WI38 (cell line): ENCODE results near the gene PPP5C.
"Not testable (repeated sequence)": the region's sequence is repeated elsewhere in the genome, so short reads cannot be mapped to it uniquely, and the experiment has no call there.

Experiments used
- H3K4me3 ChIP-seq: 2 replicates; pipeline ENCODE4 v1.5.1; 2011; ENCODE audit warnings: low read depth, mild to moderate bottlenecking, control low read depth, low read length
- TF ChIP-seq, protein P1 (sequence below): IDR thresholded peaks from 2 replicates; pipeline ENCODE4 v1.5.1; 2012; ENCODE audit warnings: low read depth, mild to moderate bottlenecking, control low read depth, low read length

Gene PPP5C

GRCh38 chr19:46373491-46374359, 26.8 kb downstream of the PPP5C start:
- TF ChIP-seq, protein P1, sequence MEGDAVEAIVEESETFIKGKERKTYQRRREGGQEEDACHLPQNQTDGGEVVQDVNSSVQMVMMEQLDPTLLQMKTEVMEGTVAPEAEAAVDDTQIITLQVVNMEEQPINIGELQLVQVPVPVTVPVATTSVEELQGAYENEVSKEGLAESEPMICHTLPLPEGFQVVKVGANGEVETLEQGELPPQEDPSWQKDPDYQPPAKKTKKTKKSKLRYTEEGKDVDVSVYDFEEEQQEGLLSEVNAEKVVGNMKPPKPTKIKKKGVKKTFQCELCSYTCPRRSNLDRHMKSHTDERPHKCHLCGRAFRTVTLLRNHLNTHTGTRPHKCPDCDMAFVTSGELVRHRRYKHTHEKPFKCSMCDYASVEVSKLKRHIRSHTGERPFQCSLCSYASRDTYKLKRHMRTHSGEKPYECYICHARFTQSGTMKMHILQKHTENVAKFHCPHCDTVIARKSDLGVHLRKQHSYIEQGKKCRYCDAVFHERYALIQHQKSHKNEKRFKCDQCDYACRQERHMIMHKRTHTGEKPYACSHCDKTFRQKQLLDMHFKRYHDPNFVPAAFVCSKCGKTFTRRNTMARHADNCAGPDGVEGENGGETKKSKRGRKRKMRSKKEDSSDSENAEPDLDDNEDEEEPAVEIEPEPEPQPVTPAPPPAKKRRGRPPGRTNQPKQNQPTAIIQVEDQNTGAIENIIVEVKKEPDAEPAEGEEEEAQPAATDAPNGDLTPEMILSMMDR = no peak
- H3K4me3 ChIP-seq = no peak overlapping the region

DNA sequence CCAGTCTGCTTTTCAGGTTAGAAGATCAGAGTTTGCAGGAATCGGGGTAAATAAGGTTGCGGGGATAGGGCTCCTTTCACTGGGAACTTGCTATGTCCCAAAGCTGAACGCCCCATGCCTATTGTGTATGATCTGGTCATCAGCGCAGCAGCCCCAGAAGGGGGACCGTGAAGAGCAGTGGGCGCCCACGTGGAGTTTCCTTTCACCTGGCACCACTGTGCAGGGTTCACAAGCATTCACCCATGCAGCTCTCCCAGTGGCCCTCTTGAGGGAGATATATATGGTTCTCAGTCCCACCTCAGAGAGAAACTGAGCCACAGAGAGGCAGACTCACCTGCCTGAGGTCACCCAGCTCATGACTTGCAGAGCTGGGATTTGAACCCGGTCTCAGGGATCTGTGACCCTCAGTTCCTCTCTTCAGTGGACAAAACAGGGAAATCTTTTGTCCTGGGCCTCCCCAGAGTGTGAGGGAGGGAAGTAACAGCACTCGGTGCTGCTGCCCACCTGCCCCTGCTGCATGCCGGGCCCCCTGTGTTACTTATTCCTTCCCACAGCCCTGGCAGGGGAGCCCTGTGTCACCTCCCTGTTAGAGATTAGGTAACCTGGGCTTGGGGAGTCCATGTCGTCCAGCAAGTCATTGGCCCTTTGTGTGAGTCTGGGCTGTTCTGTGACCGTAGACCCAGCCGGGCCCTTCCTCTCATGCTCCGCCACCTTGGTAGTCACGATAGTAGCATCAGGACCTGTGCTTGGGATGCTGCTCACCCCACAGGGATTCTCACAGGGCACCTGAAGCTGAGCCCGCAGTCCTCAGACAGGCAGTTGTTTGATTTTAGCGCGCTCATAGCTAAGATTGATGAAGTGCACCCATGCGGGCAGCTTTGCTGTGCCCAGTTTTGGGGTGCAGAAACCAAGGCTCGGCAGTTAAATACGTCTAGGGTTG, 27.9 kb downstream of the PPP5C start:
- TF ChIP-seq, protein P1 = no peak
- H3K4me3 ChIP-seq = no peak overlapping the region

DNA sequence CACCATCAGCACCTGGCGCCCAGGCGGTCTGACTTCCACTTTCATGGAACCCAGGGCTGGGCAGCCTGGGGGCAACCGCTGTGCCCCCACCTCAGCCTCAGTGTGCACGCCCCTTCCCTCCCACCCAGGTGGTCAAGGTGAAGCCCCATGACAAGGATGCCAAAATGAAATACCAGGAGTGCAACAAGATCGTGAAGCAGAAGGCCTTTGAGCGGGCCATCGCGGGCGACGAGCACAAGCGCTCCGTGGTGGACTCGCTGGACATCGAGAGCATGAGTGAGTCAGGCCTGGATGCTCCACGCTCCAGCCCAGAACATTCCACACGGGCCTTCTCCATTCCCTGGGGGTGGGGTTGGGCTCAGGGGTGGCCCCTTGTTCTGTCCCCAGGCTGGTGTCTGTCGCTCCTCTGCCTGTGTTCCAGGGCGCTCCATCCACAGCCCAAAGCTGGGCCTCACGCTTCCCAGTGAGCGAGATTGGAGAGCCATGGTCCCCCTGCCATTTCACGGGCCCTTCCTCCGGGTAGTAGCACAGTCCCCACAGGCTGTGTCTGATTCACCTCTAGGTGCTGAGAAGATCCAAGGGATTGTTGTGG, 28.7 kb downstream of the PPP5C start:
- not testable (repeated sequence) for H3K4me3 ChIP-seq

GRCh38 chr19:46376241-46377153, 29.6 kb downstream of the PPP5C start:
- TF ChIP-seq, protein P1 = no peak

GRCh38 chr19:46378268-46378667, 31.4 kb downstream of the PPP5C start:
- TF ChIP-seq, protein P1 = no peak
- no peak overlapping the region for H3K4me3 ChIP-seq

More at GRCh38 chr19:46376241-46377153, 29.6 kb downstream of the PPP5C start:
- H3K4me3 ChIP-seq = no peak overlapping the region

DNA sequence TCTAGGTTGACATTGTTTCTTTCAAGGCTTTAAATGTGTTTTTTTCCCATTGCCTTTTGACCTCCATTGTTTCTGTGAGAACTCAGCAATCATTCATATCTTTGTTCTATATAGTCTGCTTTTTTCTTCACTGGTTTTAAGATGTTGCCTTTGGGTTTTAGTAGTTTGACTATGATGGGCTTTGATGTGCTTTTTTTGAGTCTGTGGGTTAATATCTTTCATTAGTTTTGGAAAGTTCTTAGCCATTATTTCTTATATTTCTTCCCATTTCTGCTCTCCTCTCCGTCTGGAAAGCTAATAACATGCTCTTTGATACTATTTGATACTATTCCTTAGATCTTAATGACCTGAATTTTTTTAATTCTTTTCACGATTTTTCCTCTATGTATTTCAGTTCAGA, 33.8 kb downstream of the PPP5C start:
- TF ChIP-seq, protein P1 = no peak
- H3K4me3 ChIP-seq = no peak overlapping the region

DNA sequence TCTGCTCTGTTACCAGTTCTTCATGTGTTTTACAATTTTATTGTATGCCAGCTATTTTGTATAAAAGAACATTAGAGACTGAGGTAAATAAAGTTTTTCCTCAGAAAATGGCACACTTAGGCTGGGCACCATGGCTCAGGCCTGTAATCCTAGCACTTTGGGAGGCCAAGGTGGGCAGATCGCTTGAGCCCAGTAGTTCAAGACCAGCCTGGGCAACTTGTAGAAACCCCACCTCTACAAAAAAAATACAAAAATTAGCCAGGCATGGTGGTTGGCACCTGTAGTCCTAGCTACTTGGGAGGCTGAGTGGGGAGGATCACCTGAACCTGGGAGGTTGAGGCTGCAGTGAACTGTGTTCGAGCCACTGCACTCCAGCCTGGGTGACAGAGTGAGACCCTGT, 34.5 kb downstream of the PPP5C start:
- no peak overlapping the region for H3K4me3 ChIP-seq
- TF ChIP-seq, protein P1 = no peak
